Coronary artery (tissue), 2 donors: ENCODE data around the gene MAP7D3.
A peak's percentile ranks its signal among the peaks of the same experiment; 100 is the strongest.

ENCODE experiments used
- DNase-seq: peaks from one replicate; pipeline ENCODE4 v3.0.0-alpha.2; 2017; ENCODE audit warnings: low spot score
- H3K27ac ChIP-seq, 2 donors: fragments of 200-600 bp; sonication (generic); one replicate each; pipeline ENCODE4 v1.5.1; 2016 to 2019
- H3K4me3 ChIP-seq: fragments of 200-600 bp; sonication (generic); 2 replicates; pipeline ENCODE4 v1.5.1; 2016; ENCODE audit warnings: mild to moderate bottlenecking, moderate library complexity
- CTCF ChIP-seq: fragments of 200-600 bp; sonication (generic); IDR thresholded peaks from one replicate; pipeline ENCODE4 v1.5.1; 2019; ENCODE audit warnings: antibody characterized with exemption

MAP7D3 gene

GRCh38 chrX:136207546-136207945 lies 43.7 kb downstream of the MAP7D3 start:
- H3K27ac ChIP-seq: peak overlapping the region; percentile 51 to 89
- H3K4me3 ChIP-seq: peak overlapping the region; percentile 60
- no peak for TF ChIP-seq CTCF
- no peak for DNase-seq

GRCh38 chrX:136206916-136207315 lies 44.3 kb downstream of the MAP7D3 start:
- peak overlapping the region; percentile 51 to 89 for H3K27ac ChIP-seq
- H3K4me3 ChIP-seq: peak overlapping the region; percentile 60
- DNase-seq: no peak
- TF ChIP-seq CTCF: no peak

GRCh38 chrX:136205882-136206380 lies 45.3 kb downstream of the MAP7D3 start:
- Histone ChIP-seq H3K4me3 (peak overlapping the region; percentile 60), H3K27ac (peak overlapping the region; percentile 51 to 89)
- TF ChIP-seq CTCF: no peak
- DNase-seq: no peak

GRCh38 chrX:136204571-136204970 lies 46.6 kb downstream of the MAP7D3 start:
- TF ChIP-seq CTCF: no peak
- peak overlapping the region; percentile 60 for H3K4me3 ChIP-seq
- H3K27ac ChIP-seq: peak overlapping the region; percentile 51 to 89
- no peak for DNase-seq

- no peak for DNase-seq
- Histone ChIP-seq H3K4me3 (peak overlapping the region; percentile 60), H3K27ac (peak overlapping the region; percentile 51 to 89)
- no peak for TF ChIP-seq CTCF
These were observed 47.2 kb downstream of the MAP7D3 start for GRCh38 chrX:136203951-136204350.

GRCh38 chrX:136203438-136203837 lies 47.8 kb downstream of the MAP7D3 start:
- Histone ChIP-seq H3K4me3 (peak overlapping the region; percentile 30), H3K27ac (peak overlapping the region; percentile 51 to 89)
- TF ChIP-seq CTCF: no peak
- no peak for DNase-seq

GRCh38 chrX:136202889-136203288 lies 48.3 kb downstream of the MAP7D3 start:
- Histone ChIP-seq H3K4me3 (peak overlapping the region; percentile 60), H3K27ac (peak overlapping the region; percentile 51 to 89)
- no peak for DNase-seq
- TF ChIP-seq CTCF: no peak
